GM20000 (cell line): ENCODE results near the gene SPATA7.
"Not testable (repeated sequence)": the region's sequence is repeated elsewhere in the genome, so short reads cannot be mapped to it uniquely, and the experiment has no call there.

Experiments
- DNase-seq: peaks from one replicate; pipeline ENCODE4 v3.0.0; 2012; ENCODE audit warnings: low spot score
- TF ChIP-seq, protein P1 (sequence below): IDR thresholded peaks from 2 replicates; pipeline ENCODE4 v1.5.1; 2012; ENCODE audit warnings: mild to moderate bottlenecking, control low read depth; ENCODE audit errors: extremely low read depth, missing control alignments

The SPATA7 gene

DNA sequence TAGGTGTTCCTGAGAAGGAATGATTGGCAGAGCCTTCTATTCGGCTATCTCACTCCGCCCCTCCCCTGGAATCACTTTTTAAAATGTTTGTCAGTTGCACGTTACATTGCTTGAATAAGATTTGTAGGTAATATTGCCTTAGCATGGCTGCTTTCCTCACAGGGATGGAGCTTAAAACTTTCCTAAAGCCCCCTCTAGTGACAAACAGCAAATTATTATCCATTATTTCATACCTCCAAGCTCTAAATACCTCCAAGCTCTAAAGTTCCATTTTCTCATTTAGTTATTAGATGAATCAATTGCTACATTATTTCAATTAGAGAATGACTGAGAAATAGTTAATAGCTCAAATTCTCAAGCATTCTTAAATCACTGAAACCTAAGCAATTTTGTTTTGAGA lies 5.1 kb upstream of the SPATA7 start:
- peak; percentile 12 for DNase-seq
- TF ChIP-seq, protein P1, sequence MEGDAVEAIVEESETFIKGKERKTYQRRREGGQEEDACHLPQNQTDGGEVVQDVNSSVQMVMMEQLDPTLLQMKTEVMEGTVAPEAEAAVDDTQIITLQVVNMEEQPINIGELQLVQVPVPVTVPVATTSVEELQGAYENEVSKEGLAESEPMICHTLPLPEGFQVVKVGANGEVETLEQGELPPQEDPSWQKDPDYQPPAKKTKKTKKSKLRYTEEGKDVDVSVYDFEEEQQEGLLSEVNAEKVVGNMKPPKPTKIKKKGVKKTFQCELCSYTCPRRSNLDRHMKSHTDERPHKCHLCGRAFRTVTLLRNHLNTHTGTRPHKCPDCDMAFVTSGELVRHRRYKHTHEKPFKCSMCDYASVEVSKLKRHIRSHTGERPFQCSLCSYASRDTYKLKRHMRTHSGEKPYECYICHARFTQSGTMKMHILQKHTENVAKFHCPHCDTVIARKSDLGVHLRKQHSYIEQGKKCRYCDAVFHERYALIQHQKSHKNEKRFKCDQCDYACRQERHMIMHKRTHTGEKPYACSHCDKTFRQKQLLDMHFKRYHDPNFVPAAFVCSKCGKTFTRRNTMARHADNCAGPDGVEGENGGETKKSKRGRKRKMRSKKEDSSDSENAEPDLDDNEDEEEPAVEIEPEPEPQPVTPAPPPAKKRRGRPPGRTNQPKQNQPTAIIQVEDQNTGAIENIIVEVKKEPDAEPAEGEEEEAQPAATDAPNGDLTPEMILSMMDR = no peak

- not testable (repeated sequence) for DNase-seq
Measured at GRCh38 chr14:88381634-88382033, 3.8 kb upstream of the SPATA7 start.

DNA sequence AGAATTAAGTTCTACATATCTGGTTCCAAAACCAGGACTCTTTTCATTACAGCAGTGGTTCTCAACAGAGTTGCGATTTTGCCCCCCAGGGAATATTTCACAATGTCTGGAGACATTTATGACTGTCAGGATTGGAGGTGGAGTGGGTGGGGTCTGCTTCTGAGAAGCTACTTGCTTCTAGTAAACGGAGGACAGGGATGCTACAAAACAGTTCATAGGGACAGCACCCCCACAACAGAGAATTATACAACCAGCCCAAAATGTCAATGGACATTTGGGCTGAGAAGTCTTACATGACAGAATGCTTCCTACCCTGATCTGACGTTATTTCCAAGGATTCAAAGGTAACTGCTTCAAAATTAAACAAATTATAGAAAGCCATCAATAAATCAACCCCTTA lies 739 bp upstream of the SPATA7 start:
- DNase-seq = no peak

DNA sequence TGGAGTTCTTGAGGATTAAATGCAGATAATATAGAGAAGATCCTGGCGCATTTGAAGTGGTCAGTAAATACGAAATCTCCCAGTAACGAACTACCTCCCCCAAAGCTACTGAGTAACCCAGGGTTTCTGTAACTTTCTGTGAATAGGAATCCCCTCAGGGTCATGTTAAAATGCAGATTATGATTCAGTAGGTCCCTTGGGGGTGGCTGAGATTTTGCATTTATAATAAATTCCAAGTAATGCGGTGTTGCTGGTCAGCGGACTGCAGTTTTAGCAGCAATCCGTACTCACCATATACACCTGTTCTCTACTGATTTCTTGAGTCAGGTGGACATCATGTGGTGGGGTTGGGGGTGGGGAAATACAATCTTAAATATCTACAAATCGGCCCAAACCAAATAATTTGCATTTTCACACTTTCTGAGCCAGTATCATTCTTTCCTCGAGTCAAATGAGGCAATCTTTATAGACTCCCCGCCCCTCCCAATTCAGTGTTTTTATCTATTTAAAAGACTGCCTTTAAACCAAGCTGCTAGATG lies 868 bp downstream of the SPATA7 start:
- DNase-seq = no peak
- TF ChIP-seq, protein P1 = no peak

More for the DNA sequence above, 739 bp upstream of the SPATA7 start:
- TF ChIP-seq, protein P1 = no peak

DNA sequence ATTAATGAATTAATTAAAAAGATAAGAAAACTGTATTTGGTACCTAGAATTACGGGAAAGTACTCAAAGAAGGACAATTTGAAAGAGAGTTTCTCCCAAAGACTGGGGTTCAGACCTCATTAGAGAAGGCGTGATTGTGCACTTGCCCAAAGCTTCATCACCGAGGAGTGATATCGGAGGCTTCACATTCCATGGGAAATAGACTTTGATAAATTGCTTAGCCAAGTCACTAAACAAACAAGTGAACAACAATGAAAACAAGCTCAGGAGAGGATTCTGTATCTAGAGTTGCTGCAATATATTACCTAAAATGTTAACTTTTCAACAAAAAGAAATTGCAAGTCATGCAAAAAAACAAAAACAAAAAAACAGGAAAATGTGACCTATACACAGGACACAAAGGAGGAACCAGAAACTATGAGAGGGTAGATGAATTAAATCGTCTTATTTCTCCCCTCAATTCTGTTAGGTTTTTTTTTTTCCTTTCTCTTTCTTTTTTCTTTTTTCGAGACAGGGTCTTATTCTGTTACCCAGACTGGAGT lies 3.4 kb downstream of the SPATA7 start:
- TF ChIP-seq, protein P1 = no peak
- DNase-seq = no peak

DNA sequence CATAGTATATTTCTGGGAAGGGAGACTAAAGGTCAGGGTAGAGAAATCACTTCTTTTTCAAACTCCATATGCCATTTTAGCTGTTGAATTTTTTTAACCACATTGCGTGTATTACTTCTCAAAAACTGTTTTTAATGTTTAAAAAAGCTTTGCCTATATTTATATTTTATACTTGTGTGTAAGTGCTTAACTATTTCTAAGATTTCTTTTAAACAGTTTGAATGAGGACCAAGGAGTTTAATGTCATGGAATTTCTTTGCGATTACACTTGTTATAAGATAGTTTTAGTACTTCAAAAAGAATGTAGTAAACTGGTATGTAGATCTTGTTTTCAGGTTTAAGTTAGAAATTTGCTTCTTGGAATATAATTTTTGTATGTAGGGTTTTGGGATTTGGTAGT lies 7.2 kb downstream of the SPATA7 start:
- DNase-seq = no peak
- TF ChIP-seq, protein P1 = no peak

GRCh38 chr14:88411039-88411438 lies 25.6 kb downstream of the SPATA7 start:
- TF ChIP-seq, protein P1 = no peak
- no peak for DNase-seq

GRCh38 chr14:88417594-88417993 lies 32.1 kb downstream of the SPATA7 start:
- TF ChIP-seq, protein P1 = no peak
- no peak for DNase-seq
